ENCODE data around the gene ARHGAP9.
"Not testable (repeated sequence)": the region's sequence is repeated elsewhere in the genome, so short reads cannot be mapped to it uniquely, and the experiment has no call there.

The ARHGAP9 gene

GRCh38 chr12:57452181-57452936, 27.3 kb downstream of the ARHGAP9 start:
- H3K36me3 ChIP-seq (ENCODE audit: control insufficient read depth in 2 of 2, insufficient read depth in 2 of 2, low read length in 2 of 2) = no peaks in the 10 kb centered on the region

GRCh38 chr12:57451233-57451778, 28.4 kb downstream of the ARHGAP9 start:
- H3K27me3 ChIP-seq (ENCODE audit: control insufficient read depth in 2 of 2, insufficient read depth in 2 of 2, low read length in 2 of 2) = peaks cover 0 to 4% of the 10 kb centered on the region in 2 donors
- no peak overlapping the region for H3K9ac ChIP-seq (ENCODE audit: low read depth in 1 of 2, low read length in 2 of 2)
- H3K27ac ChIP-seq (ENCODE audit: low read depth in 2 of 2, low read length in 2 of 2) = no peak overlapping the region
- no peaks in the 10 kb centered on the region for H3K9me3 ChIP-seq (ENCODE audit: control insufficient read depth in 2 of 2, low read length in 2 of 2)
- H3K4me3 ChIP-seq (ENCODE audit: low read length in 2 of 2) = no peak overlapping the region
- H3K4me1 ChIP-seq (ENCODE audit: control insufficient read depth in 2 of 2, insufficient read depth in 2 of 2, low read length in 2 of 2) = peaks cover 7 to 10% of the 10 kb centered on the region in 2 donors
- H3K36me3 ChIP-seq (ENCODE audit: control insufficient read depth in 2 of 2, insufficient read depth in 2 of 2, low read length in 2 of 2) = no peaks in the 10 kb centered on the region

More at GRCh38 chr12:57452181-57452936, 27.3 kb downstream of the ARHGAP9 start:
- Histone ChIP-seq H3K4me1 (ENCODE audit: control insufficient read depth in 2 of 2, insufficient read depth in 2 of 2, low read length in 2 of 2) (peaks cover 7 to 10% of the 10 kb centered on the region in 2 donors), H3K4me3 (ENCODE audit: low read length in 2 of 2) (no peak overlapping the region), H3K9me3 (ENCODE audit: control insufficient read depth in 2 of 2, low read length in 2 of 2) (no peaks in the 10 kb centered on the region), H3K9ac (ENCODE audit: low read depth in 1 of 2, low read length in 2 of 2) (no peak overlapping the region), H3K27me3 (ENCODE audit: control insufficient read depth in 2 of 2, insufficient read depth in 2 of 2, low read length in 2 of 2) (peaks cover 0 to 4% of the 10 kb centered on the region in 2 donors), H3K27ac (ENCODE audit: low read depth in 2 of 2, low read length in 2 of 2) (no peak overlapping the region)

DNA sequence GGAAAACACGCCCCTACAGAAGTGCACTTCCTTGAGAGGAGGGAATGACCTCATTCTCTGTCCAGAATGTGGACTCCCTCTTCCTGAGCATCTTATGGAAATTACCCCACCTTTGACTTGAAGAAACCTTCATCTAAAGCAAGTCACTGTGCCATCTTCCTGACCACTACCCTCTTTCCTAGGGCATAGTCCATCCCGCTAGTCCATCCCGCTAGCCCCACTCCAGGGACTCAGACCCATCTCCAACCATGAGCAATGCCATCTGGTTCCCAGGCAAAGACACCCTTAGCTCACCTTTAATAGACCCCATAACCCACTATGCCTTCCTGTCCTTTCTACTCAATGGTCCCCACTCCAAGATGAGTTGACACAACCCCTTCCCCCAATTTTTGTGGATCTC, 29.6 kb downstream of the ARHGAP9 start:
- Histone ChIP-seq H3K27me3 (ENCODE audit: control insufficient read depth in 2 of 2, insufficient read depth in 2 of 2, low read length in 2 of 2) (no peaks in the 10 kb centered on the region), H3K27ac (ENCODE audit: low read depth in 2 of 2, low read length in 2 of 2) (no peak overlapping the region), H3K9ac (ENCODE audit: low read depth in 1 of 2, low read length in 2 of 2) (no peak overlapping the region), H3K36me3 (ENCODE audit: control insufficient read depth in 2 of 2, insufficient read depth in 2 of 2, low read length in 2 of 2) (no peaks in the 10 kb centered on the region), H3K4me1 (ENCODE audit: control insufficient read depth in 2 of 2, insufficient read depth in 2 of 2, low read length in 2 of 2) (peaks cover 0 to 2% of the 10 kb centered on the region in 2 donors), H3K9me3 (ENCODE audit: control insufficient read depth in 2 of 2, low read length in 2 of 2) (no peaks in the 10 kb centered on the region), H3K4me3 (ENCODE audit: low read length in 2 of 2) (no peak overlapping the region)

DNA sequence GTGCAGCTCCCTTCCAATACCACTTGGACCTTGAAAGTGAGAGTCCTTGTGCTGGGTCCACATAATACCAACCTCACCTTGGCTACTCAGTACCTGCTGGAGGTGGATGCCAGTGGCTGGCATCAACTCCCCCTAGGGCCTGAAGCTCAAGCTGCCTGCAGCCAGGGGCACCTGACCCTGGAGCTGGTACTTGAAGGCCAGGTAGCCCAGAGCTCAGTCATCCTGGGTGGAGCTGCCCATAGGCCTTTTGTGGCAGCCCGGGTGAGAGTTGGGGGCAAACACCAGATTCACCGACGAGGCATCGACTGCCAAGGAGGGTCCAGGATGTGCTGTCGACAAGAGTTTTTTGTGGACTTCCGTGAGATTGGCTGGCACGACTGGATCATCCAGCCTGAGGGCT, 30.3 kb downstream of the ARHGAP9 start:
- no peak overlapping the region for H3K27ac ChIP-seq (ENCODE audit: low read depth in 2 of 2, low read length in 2 of 2)
- no peaks in the 10 kb centered on the region for H3K9me3 ChIP-seq (ENCODE audit: control insufficient read depth in 2 of 2, low read length in 2 of 2)
- no peaks in the 10 kb centered on the region for H3K27me3 ChIP-seq (ENCODE audit: control insufficient read depth in 2 of 2, insufficient read depth in 2 of 2, low read length in 2 of 2)
- no peak overlapping the region for H3K4me3 ChIP-seq (ENCODE audit: low read length in 2 of 2)
- H3K36me3 ChIP-seq (ENCODE audit: control insufficient read depth in 2 of 2, insufficient read depth in 2 of 2, low read length in 2 of 2) = no peaks in the 10 kb centered on the region
- peaks cover 0 to 2% of the 10 kb centered on the region in 2 donors for H3K4me1 ChIP-seq (ENCODE audit: control insufficient read depth in 2 of 2, insufficient read depth in 2 of 2, low read length in 2 of 2)
- no peak overlapping the region for H3K9ac ChIP-seq (ENCODE audit: low read depth in 1 of 2, low read length in 2 of 2)

- Histone ChIP-seq H3K36me3 (ENCODE audit: control insufficient read depth in 2 of 2, insufficient read depth in 2 of 2, low read length in 2 of 2) (no peaks in the 10 kb centered on the region), H3K9me3 (ENCODE audit: control insufficient read depth in 2 of 2, low read length in 2 of 2) (no peaks in the 10 kb centered on the region), H3K9ac (ENCODE audit: low read depth in 1 of 2, low read length in 2 of 2) (no peak overlapping the region), H3K4me3 (ENCODE audit: low read length in 2 of 2) (no peak overlapping the region), H3K27me3 (ENCODE audit: control insufficient read depth in 2 of 2, insufficient read depth in 2 of 2, low read length in 2 of 2) (no peaks in the 10 kb centered on the region), H3K27ac (ENCODE audit: low read depth in 2 of 2, low read length in 2 of 2) (no peak overlapping the region), H3K4me1 (ENCODE audit: control insufficient read depth in 2 of 2, insufficient read depth in 2 of 2, low read length in 2 of 2) (peaks cover 0 to 2% of the 10 kb centered on the region in 2 donors)
Measured at GRCh38 chr12:57448669-57449068, 31.0 kb downstream of the ARHGAP9 start.

GRCh38 chr12:57446292-57446960, 33.2 kb downstream of the ARHGAP9 start:
- Histone ChIP-seq H3K4me1 (ENCODE audit: control insufficient read depth in 2 of 2, insufficient read depth in 2 of 2, low read length in 2 of 2) (no peaks in the 10 kb centered on the region), H3K4me3 (ENCODE audit: low read length in 2 of 2) (no peak overlapping the region), H3K27me3 (ENCODE audit: control insufficient read depth in 2 of 2, insufficient read depth in 2 of 2, low read length in 2 of 2) (no peaks in the 10 kb centered on the region)

DNA sequence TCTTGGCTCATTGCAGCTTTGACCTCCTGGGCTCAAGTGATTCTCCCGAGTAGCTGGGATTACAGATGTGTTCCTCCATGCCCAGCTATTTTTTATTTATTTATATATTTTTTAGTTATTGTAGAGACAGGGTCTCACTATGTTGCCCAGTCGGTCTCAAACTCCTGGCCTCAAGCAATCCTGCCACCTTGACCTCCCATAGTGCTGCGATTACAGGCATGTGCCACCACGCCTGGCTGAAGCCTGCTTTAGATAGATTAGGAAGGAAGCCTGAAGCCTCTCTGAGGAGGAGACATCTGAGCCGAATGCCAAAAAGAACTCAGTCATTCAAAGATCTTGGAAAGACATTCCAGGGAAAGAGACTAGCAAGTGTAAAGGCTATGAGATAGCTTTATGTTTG, 34.9 kb downstream of the ARHGAP9 start:
- H3K27ac ChIP-seq (ENCODE audit: low read depth in 2 of 2, low read length in 2 of 2) = no peak overlapping the region
- H3K9ac ChIP-seq (ENCODE audit: low read depth in 1 of 2, low read length in 2 of 2) = no peak overlapping the region
- H3K4me3 ChIP-seq (ENCODE audit: low read length in 2 of 2) = no peak overlapping the region
- no peaks in the 10 kb centered on the region for H3K4me1 ChIP-seq (ENCODE audit: control insufficient read depth in 2 of 2, insufficient read depth in 2 of 2, low read length in 2 of 2)
- no peaks in the 10 kb centered on the region for H3K36me3 ChIP-seq (ENCODE audit: control insufficient read depth in 2 of 2, insufficient read depth in 2 of 2, low read length in 2 of 2)
- no peaks in the 10 kb centered on the region for H3K9me3 ChIP-seq (ENCODE audit: control insufficient read depth in 2 of 2, low read length in 2 of 2)
- no peaks in the 10 kb centered on the region for H3K27me3 ChIP-seq (ENCODE audit: control insufficient read depth in 2 of 2, insufficient read depth in 2 of 2, low read length in 2 of 2)

More at GRCh38 chr12:57446292-57446960, 33.2 kb downstream of the ARHGAP9 start:
- Histone ChIP-seq H3K9ac (ENCODE audit: low read depth in 1 of 2, low read length in 2 of 2) (no peak overlapping the region), H3K27ac (ENCODE audit: low read depth in 2 of 2, low read length in 2 of 2) (no peak overlapping the region), H3K36me3 (ENCODE audit: control insufficient read depth in 2 of 2, insufficient read depth in 2 of 2, low read length in 2 of 2) (no peaks in the 10 kb centered on the region), H3K9me3 (ENCODE audit: control insufficient read depth in 2 of 2, low read length in 2 of 2) (no peaks in the 10 kb centered on the region)

GRCh38 chr12:57444337-57444736, 35.3 kb downstream of the ARHGAP9 start:
- H3K4me1 ChIP-seq (ENCODE audit: control insufficient read depth in 2 of 2, insufficient read depth in 2 of 2, low read length in 2 of 2); H3K9ac ChIP-seq (ENCODE audit: low read depth in 1 of 2, low read length in 2 of 2): not testable (repeated sequence)

GRCh38 chr12:57441846-57442427, 37.7 kb downstream of the ARHGAP9 start:
- H3K4me3 ChIP-seq (ENCODE audit: low read length in 2 of 2) = no peak overlapping the region
- no peak overlapping the region for H3K9ac ChIP-seq (ENCODE audit: low read depth in 1 of 2, low read length in 2 of 2)
- H3K9me3 ChIP-seq (ENCODE audit: control insufficient read depth in 2 of 2, low read length in 2 of 2) = no peaks in the 10 kb centered on the region
- no peaks in the 10 kb centered on the region for H3K36me3 ChIP-seq (ENCODE audit: control insufficient read depth in 2 of 2, insufficient read depth in 2 of 2, low read length in 2 of 2)
- H3K27ac ChIP-seq (ENCODE audit: low read depth in 2 of 2, low read length in 2 of 2) = no peak overlapping the region
- H3K27me3 ChIP-seq (ENCODE audit: control insufficient read depth in 2 of 2, insufficient read depth in 2 of 2, low read length in 2 of 2) = no peaks in the 10 kb centered on the region
- no peaks in the 10 kb centered on the region for H3K4me1 ChIP-seq (ENCODE audit: control insufficient read depth in 2 of 2, insufficient read depth in 2 of 2, low read length in 2 of 2)

More at GRCh38 chr12:57444337-57444736, 35.3 kb downstream of the ARHGAP9 start:
- not testable (repeated sequence) for H3K4me3 ChIP-seq (ENCODE audit: low read length in 2 of 2); H3K9me3 ChIP-seq (ENCODE audit: control insufficient read depth in 2 of 2, low read length in 2 of 2); H3K27ac ChIP-seq (ENCODE audit: low read depth in 2 of 2, low read length in 2 of 2); H3K27me3 ChIP-seq (ENCODE audit: control insufficient read depth in 2 of 2, insufficient read depth in 2 of 2, low read length in 2 of 2); H3K36me3 ChIP-seq (ENCODE audit: control insufficient read depth in 2 of 2, insufficient read depth in 2 of 2, low read length in 2 of 2)

DNA sequence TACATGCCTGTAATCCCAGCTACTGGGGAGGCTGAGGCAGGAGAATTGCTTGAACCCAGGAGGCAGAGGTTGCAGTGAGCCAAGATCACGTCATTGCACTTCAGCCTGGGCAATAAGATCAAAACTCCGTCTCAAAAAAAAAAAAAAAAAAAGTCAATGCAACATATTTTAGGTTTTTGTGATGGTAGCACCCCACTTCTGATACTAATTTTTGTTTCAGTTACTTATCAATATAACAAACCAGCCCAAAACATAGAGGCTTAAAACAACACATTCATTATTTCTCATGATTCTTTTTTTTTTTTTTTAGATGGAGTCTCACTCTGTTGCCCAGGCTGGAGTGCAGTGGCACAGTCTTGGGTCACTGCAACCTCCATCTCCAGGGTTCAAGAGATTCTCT, 38.3 kb downstream of the ARHGAP9 start:
- not testable (repeated sequence) for H3K36me3 ChIP-seq (ENCODE audit: control insufficient read depth in 2 of 2, insufficient read depth in 2 of 2, low read length in 2 of 2); H3K27ac ChIP-seq (ENCODE audit: low read depth in 2 of 2, low read length in 2 of 2); H3K4me3 ChIP-seq (ENCODE audit: low read length in 2 of 2); H3K4me1 ChIP-seq (ENCODE audit: control insufficient read depth in 2 of 2, insufficient read depth in 2 of 2, low read length in 2 of 2); H3K9me3 ChIP-seq (ENCODE audit: control insufficient read depth in 2 of 2, low read length in 2 of 2); H3K27me3 ChIP-seq (ENCODE audit: control insufficient read depth in 2 of 2, insufficient read depth in 2 of 2, low read length in 2 of 2); H3K9ac ChIP-seq (ENCODE audit: low read depth in 1 of 2, low read length in 2 of 2)
